LNCaP clone FGC (cell line): Measurements from ENCODE around the gene NT5C2.
A peak's percentile ranks its signal among the peaks of the same experiment; 100 is the strongest.
"Not testable (repeated sequence)": the region's sequence is repeated elsewhere in the genome, so short reads cannot be mapped to it uniquely, and the experiment has no call there.

Experiments used
- DNase-seq: peaks from one replicate; pipeline ENCODE4 v3.0.0-alpha.2; 2011; ENCODE audit warnings: low read depth
- H3K4me3 ChIP-seq: 2 replicates; pipeline ENCODE4 v1.5.1; 2011; ENCODE audit warnings: mild to moderate bottlenecking, low read depth, low read length, control low read depth
- TF ChIP-seq, protein P1 (sequence below): IDR thresholded peaks from 2 replicates; pipeline ENCODE4 v1.5.1; 2012; ENCODE audit warnings: mild to moderate bottlenecking; ENCODE audit not compliant: control insufficient read depth, insufficient read depth; ENCODE audit errors: extremely low read depth

Gene NT5C2

DNA sequence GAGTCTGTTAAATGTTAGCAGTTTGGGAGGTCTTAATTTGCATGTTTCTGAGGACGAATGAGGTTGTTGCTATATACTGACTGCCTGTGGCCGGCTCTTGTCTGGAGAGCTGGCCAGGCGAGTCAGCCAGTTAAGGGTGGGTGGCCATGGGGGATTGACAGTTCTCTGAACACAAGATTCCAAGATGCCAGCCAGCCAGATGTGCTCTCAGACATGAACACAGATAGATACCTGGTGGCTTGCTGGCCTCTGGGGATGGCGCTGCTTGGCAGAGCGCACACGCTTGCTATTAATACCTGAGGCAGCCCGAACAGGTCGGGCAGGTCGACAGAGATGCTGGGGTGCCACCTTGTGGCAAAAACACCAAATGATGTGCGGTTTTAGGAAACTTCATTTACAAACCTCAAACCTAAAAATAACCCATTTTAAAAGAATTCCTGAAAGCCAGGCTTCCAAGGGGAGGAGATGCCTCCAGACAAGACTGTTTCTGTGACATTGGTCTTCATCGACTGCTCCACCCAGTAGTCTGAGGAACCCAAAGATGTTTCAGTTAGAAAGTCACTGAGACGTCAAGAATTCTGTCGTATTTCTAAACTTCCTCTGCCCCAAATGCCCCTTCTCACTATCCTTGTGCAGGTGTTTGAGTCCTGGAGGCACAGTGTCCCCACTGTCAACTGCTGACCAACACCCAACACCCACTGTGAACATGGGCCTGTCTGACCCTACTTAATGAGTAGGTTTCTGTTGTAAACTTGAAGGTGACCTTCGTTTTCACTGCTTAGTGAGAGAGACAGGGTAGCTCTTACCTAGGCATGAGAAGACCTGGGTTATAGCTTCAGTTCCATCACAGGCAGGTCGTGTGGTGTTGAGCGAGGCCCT is 123.4 kb downstream of the NT5C2 start:
- peak; percentile 52 for DNase-seq
- H3K4me3 ChIP-seq: no peak overlapping the region
- TF ChIP-seq, protein P1, sequence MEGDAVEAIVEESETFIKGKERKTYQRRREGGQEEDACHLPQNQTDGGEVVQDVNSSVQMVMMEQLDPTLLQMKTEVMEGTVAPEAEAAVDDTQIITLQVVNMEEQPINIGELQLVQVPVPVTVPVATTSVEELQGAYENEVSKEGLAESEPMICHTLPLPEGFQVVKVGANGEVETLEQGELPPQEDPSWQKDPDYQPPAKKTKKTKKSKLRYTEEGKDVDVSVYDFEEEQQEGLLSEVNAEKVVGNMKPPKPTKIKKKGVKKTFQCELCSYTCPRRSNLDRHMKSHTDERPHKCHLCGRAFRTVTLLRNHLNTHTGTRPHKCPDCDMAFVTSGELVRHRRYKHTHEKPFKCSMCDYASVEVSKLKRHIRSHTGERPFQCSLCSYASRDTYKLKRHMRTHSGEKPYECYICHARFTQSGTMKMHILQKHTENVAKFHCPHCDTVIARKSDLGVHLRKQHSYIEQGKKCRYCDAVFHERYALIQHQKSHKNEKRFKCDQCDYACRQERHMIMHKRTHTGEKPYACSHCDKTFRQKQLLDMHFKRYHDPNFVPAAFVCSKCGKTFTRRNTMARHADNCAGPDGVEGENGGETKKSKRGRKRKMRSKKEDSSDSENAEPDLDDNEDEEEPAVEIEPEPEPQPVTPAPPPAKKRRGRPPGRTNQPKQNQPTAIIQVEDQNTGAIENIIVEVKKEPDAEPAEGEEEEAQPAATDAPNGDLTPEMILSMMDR: peak; percentile 86

DNA sequence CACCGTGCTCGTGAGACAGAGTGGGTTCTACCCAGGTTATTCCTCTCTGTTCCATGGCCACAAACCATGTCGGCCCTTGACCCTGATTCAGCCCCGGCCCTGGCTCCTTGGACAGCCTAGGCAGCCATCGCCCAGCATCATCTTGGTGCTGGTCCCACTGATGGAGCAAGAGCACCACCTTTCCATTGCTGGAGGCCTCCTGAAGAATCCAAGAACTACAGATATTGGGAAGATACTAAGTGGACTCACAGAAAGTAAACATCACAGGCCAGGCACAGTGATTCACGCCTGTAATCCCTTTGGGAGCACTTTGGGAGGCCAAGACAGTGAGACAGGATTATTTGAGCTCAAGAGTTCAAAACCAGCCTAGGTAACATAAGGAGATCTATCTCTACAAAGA is 125.1 kb downstream of the NT5C2 start:
- no peak overlapping the region for H3K4me3 ChIP-seq
- no peak for DNase-seq
- TF ChIP-seq, protein P1: 0 out of 2 replicates have a peak, but pooled peaks have one; percentile 7

DNA sequence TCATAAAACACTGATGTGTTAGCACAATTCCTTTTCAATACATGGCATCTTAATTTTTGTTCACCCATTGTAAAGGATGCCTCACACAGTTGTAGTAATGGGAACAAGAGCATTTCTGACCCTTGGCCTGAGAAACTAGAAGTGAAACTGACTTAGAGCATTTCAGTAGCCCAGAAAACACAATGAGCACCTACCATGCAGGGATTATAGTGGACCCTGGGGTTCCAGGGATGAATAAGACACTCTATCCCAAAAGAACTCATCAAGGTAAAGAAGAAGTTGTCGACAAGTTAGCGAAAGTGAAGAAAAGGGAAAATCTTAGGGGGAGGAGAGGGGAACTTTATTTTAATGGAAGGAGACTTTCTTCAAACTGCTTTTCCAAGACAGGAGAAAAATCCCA is 125.6 kb downstream of the NT5C2 start:
- no peak for DNase-seq
- TF ChIP-seq, protein P1: no peak
- no peak overlapping the region for H3K4me3 ChIP-seq

DNA sequence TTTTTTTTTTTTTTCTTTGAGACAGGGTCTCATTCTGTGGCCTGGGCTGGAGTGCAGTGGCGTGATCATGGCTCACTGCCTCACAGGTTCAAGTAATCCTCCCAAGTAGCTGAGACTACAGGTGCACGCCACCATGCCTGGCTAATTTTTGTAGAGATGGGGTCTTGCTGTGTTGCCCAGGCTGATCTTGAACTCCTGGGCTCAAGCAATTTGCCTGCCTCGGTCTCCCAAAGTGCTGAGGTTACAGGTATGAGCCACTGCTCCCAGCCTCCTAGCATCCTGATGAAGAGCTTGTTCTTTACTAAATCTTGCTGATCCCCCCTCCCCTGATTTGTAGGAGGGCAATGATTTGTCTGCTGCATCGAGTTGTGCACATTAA is 126.0 kb downstream of the NT5C2 start:
- not testable (repeated sequence) for H3K4me3 ChIP-seq, DNase-seq

DNA sequence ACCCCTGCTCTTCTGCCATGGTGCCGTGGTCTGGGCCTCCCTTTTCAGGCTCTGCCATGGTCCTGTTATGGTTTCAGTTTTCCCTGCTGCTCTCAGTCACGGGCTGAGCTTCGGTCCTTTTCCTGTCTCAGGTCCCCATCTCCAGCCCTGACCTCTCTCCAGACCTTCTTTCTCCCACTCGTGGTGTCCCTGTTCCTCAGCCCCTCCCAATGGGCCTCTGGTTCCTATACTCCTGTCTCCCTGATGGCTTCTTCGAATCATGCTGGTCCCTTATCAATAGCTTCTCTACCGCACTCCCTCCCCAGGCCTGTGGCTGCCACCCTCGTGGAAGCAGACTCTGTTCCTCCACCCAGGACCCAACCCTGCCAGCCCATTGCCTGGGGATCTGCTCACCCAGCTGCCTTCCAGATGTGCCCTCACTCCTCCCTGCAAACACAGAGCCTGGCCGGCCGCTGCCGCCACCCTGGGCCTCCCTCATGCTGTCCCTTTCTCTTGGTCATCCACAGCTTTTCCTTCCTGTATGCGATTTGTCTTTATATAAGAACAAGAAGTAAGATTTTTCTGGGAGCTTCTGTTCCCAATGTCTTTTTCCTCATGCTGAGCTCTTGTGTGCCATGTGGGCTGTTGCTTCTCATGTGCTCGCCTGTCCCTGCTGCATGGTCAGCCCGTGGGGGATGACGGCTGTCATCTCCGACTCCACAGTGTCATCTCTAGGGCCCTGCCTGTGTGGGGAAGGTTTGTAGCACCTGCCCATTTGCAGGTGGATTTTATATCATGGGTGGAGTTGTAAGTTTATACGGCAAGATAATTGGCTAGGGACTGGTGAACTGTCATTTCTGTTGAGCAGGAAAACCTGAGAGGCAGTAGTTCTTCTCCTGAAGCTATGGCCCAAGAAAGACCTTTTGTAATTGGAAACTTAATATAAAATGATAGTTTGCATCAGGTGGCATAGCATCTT is 126.7 kb downstream of the NT5C2 start:
- TF ChIP-seq, protein P1: no peak
- no peak overlapping the region for H3K4me3 ChIP-seq

DNA sequence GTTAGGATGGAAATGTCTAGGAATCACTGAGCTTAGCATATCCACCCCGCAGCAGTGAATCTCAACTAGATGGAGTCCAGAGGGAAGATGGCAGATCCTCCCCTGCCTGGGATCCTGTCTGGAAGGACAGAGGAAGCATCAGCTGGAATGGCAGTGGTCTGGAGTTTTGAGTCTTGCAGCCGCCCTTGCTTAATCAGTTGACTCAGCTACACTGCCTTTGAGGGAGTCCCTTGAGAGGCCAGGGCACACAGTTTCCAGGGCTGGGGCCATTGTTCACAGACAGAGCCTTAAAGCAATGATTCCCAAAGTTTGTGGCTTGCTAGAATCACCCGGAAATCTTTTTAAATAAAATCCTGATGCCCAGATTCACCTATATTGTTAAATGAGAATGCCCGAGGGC is 128.1 kb downstream of the NT5C2 start:
- no peak for DNase-seq
- H3K4me3 ChIP-seq: no peak overlapping the region
- TF ChIP-seq, protein P1: no peak

More for the DNA sequence above, 126.7 kb downstream of the NT5C2 start:
- DNase-seq: no peak
